ENCODE data around the gene SLC16A8. TPM values are rescaled to one million over a fixed set of nuclear protein-coding genes. Genes with fewer than 3 reads are reported as not detected.

SLC16A8 gene
- total and polyA plus RNA-seq, 2 donors (not counting 1 experiment from before 2014, with no cell fraction given), result not detected

- peak overlapping the region; percentile 66 for H3K4me2 ChIP-seq (replicated peaks; ENCODE audit: low read depth, low read length, poor library complexity, severe bottlenecking)
- peaks cover 17 to 18% of the 10 kb centered on the region in 2 donors for H3K4me1 ChIP-seq (ENCODE audit: control insufficient read depth in 2 of 2, insufficient read depth in 2 of 2, low read length in 2 of 2)
- no peak overlapping the region for H3K9ac ChIP-seq (ENCODE audit: low read length)
- H3K27me3 ChIP-seq (replicated peaks in 1 of 4; ENCODE audit: control extremely low read depth in 1 of 4, control insufficient read depth in 3 of 4, insufficient read depth in 4 of 4, low read length in 3 of 4), result peaks cover 0 to 42% (median 20%) of the 10 kb centered on the region in 4 experiments
- CTCF ChIA-PET, result no interaction called here
- intact Hi-C loops (cut with micrococcal nuclease), result no loop called here
- DNase-seq, result no peak
- H3K4me3 ChIP-seq (ENCODE audit: control extremely low read depth in 1 of 5, extremely low read depth in 1 of 5, insufficient read depth in 1 of 5, low read depth in 2 of 5, low read length in 4 of 5), result no peak overlapping the region
- WGBS (ENCODE audit: insufficient coverage), result 72% methylated on average over 19 of the region's 24 CpGs
- H4K20me1 ChIP-seq (ENCODE audit: control insufficient read depth, insufficient read depth, low read length, poor library complexity, severe bottlenecking), result no peaks in the 10 kb centered on the region
- no peak overlapping the region for H3K4me3 Mint-ChIP-seq
- no peak overlapping the region for H2AFZ ChIP-seq (ENCODE audit: insufficient read depth, low read depth, low read length, poor library complexity, severe bottlenecking)
- H3K27me3 Mint-ChIP-seq, result peaks cover 26% of the 10 kb centered on the region
- no peaks in the 10 kb centered on the region for H3K9me3 ChIP-seq (ENCODE audit: control extremely low read depth in 1 of 3, control insufficient read depth in 2 of 3, insufficient read depth in 1 of 3, low read length in 2 of 3)
- POLR2A ChIA-PET, result no interaction called here
- peaks cover 5% of the 10 kb centered on the region for H3K4me1 Mint-ChIP-seq
- no peaks in the 10 kb centered on the region for H3K36me3 ChIP-seq (replicated peaks in 1 of 2; ENCODE audit: control extremely low read depth in 1 of 2, control insufficient read depth in 1 of 2, extremely low read depth in 1 of 2, insufficient read depth in 2 of 2, low read length in 1 of 2)
- no peak for ATAC-seq (ENCODE audit: low read depth)
- H3K9me3 Mint-ChIP-seq (ENCODE audit: insufficient read depth), result no peaks in the 10 kb centered on the region
- no peak overlapping the region for H3K27ac ChIP-seq (ENCODE audit: low read length in 2 of 2)
- no peaks in the 10 kb centered on the region for H3K79me2 ChIP-seq (ENCODE audit: control insufficient read depth, insufficient read depth, low read length)
- TF ChIP-seq CTCF (IDR thresholded peaks at IDR 0.05), result no peak
- no peak for TF ChIP-seq EZH2 (IDR thresholded peaks at IDR 0.05; ENCODE audit: borderline replicate concordance, insufficient read depth, low read depth, low read length, poor library complexity, severe bottlenecking)
- no peak overlapping the region for H3K27ac Mint-ChIP-seq
Observed at GRCh38 chr22:38082986-38083710, 836 bp downstream of the SLC16A8 start.
